ENCODE measurements around the gene SHOX. TPM values are rescaled to one million over a fixed set of nuclear protein-coding genes. Genes with fewer than 3 reads are reported as not detected.

Gene SHOX
- total RNA-seq, 1 donor from 2014 or later, result not detected

- H3K4me3 Mint-ChIP-seq, result no peak overlapping the region
- H3K27ac Mint-ChIP-seq, result no peak overlapping the region
- peaks cover 8% of the 10 kb centered on the region for H3K4me1 Mint-ChIP-seq (ENCODE audit: unreplicated experiment)
- no peaks in the 10 kb centered on the region for H3K36me3 Mint-ChIP-seq
- peaks cover 88% of the 10 kb centered on the region for H3K27me3 Mint-ChIP-seq
- TF ChIP-seq CTCF (conservative IDR thresholded peaks at IDR 0.05), result no peak
- H3K9me3 Mint-ChIP-seq, result no peaks in the 10 kb centered on the region
- DNase-seq (ENCODE audit: extremely low spot score, unreplicated experiment), result peak; percentile 45
Observed at GRCh38 chrX:638482-639131, 8.0 kb downstream of the SHOX start.

GRCh38 chrX:639151-639550, 8.6 kb downstream of the SHOX start:
- H3K27me3 Mint-ChIP-seq, result peaks cover 86% of the 10 kb centered on the region
- no peaks in the 10 kb centered on the region for H3K9me3 Mint-ChIP-seq
- peak; percentile 20 for DNase-seq (ENCODE audit: extremely low spot score, unreplicated experiment)
- no peak overlapping the region for H3K4me3 Mint-ChIP-seq
- TF ChIP-seq CTCF (conservative IDR thresholded peaks at IDR 0.05), result no peak
- peaks cover 8% of the 10 kb centered on the region for H3K4me1 Mint-ChIP-seq (ENCODE audit: unreplicated experiment)
- H3K36me3 Mint-ChIP-seq, result no peaks in the 10 kb centered on the region
- no peak overlapping the region for H3K27ac Mint-ChIP-seq

GRCh38 chrX:640641-641040, 10.1 kb downstream of the SHOX start:
- Mint-ChIP-seq H3K36me3 (no peaks in the 10 kb centered on the region), H3K27me3 (peaks cover 84% of the 10 kb centered on the region)

GRCh38 chrX:641671-642435, 11.3 kb downstream of the SHOX start:
- peaks cover 8% of the 10 kb centered on the region for H3K4me1 Mint-ChIP-seq (ENCODE audit: unreplicated experiment)
- no peak overlapping the region for H3K27ac Mint-ChIP-seq
- H3K27me3 Mint-ChIP-seq, result peaks cover 90% of the 10 kb centered on the region
- no peaks in the 10 kb centered on the region for H3K36me3 Mint-ChIP-seq
- no peak overlapping the region for H3K4me3 Mint-ChIP-seq
- peak; percentile 67 for DNase-seq (ENCODE audit: extremely low spot score, unreplicated experiment)
- TF ChIP-seq CTCF (conservative IDR thresholded peaks at IDR 0.05), result no peak
- no peaks in the 10 kb centered on the region for H3K9me3 Mint-ChIP-seq

More at GRCh38 chrX:640641-641040, 10.1 kb downstream of the SHOX start:
- Mint-ChIP-seq H3K9me3 (no peaks in the 10 kb centered on the region), H3K27ac (no peak overlapping the region), H3K4me3 (no peak overlapping the region), H3K4me1 (ENCODE audit: unreplicated experiment) (peaks cover 8% of the 10 kb centered on the region)
- DNase-seq (ENCODE audit: extremely low spot score, unreplicated experiment), result peak; percentile 47
- no peak for TF ChIP-seq CTCF (conservative IDR thresholded peaks at IDR 0.05)

GRCh38 chrX:642436-643240, 12.0 kb downstream of the SHOX start:
- H3K36me3 Mint-ChIP-seq, result no peaks in the 10 kb centered on the region
- H3K27ac Mint-ChIP-seq, result no peak overlapping the region
- no peak for TF ChIP-seq CTCF (conservative IDR thresholded peaks at IDR 0.05)
- H3K27me3 Mint-ChIP-seq, result peaks cover 83% of the 10 kb centered on the region
- peak; percentile 60 for DNase-seq (ENCODE audit: extremely low spot score, unreplicated experiment)
- H3K4me3 Mint-ChIP-seq, result no peak overlapping the region
- peaks cover 6% of the 10 kb centered on the region for H3K4me1 Mint-ChIP-seq (ENCODE audit: unreplicated experiment)
- H3K9me3 Mint-ChIP-seq, result no peaks in the 10 kb centered on the region
